Tibial nerve (tissue), 4 donors: ENCODE results near the gene SRGAP2C.
"Not testable (repeated sequence)": the region's sequence is repeated elsewhere in the genome, so short reads cannot be mapped to it uniquely, and the experiment has no call there.

Experiments used
- CTCF ChIP-seq, 5 experiments: fragments of 200-600 bp in 3 of 5; fragments of 450-650 bp in 2 of 5; sonication (generic) in 3 of 5; IDR thresholded peaks; one replicate each; pipeline ENCODE4 v1.5.1; 2016 to 2019; ENCODE audit warnings: antibody characterized with exemption in 5 of 5, mild to moderate bottlenecking in 3 of 5, moderate library complexity in 2 of 5
- EP300 ChIP-seq, 2 donors: sonication (generic); formaldehyde crosslinking; IDR thresholded peaks; one replicate each; pipeline ENCODE4 v1.6.1; 2017; ENCODE audit warnings: antibody characterized with exemption in 2 of 2, mild to moderate bottlenecking in 1 of 2
- POLR2A ChIP-seq, 2 donors: fragments of 450-650 bp; IDR thresholded peaks; one replicate each; pipeline ENCODE4 v1.6.1; 2017; ENCODE audit warnings: antibody characterized with exemption in 2 of 2, mild to moderate bottlenecking in 2 of 2, moderate library complexity in 2 of 2

GRCh38 chr1:121376986-121377385 is 192.2 kb downstream of the SRGAP2C start:
- not testable (repeated sequence) for TF ChIP-seq CTCF, POLR2A, EP300 (IDR thresholded peaks at IDR 0.05)
